Measurements from ENCODE around the gene UBR4.

Gene UBR4

GRCh38 chr1:19032701-19033514 is 177.2 kb downstream of the UBR4 start:
- DNase-seq, result no peak

GRCh38 chr1:19032413-19032695 is 177.7 kb downstream of the UBR4 start:
- no peak for DNase-seq

- DNase-seq, result no peak
Observed at GRCh38 chr1:19029191-19030085, 180.6 kb downstream of the UBR4 start.

GRCh38 chr1:19028546-19029129 is 181.4 kb downstream of the UBR4 start:
- DNase-seq, result no peak

GRCh38 chr1:19028110-19028509 is 182.0 kb downstream of the UBR4 start:
- no peak for DNase-seq

Measured in T1000 (cell line).